NCI-H146 (cell line): Measurements from ENCODE around the gene KIFAP3.
"Not testable (repeated sequence)": the region's sequence is repeated elsewhere in the genome, so short reads cannot be mapped to it uniquely, and the experiment has no call there.

Source experiments
- DNase-seq: peaks from one replicate; lab custom pipeline; 2025; lab: John Stamatoyannopoulos, UW

Gene KIFAP3

GRCh38 chr1:169886931-169887330 lies 187.6 kb downstream of the KIFAP3 start:
- DNase-seq, result no peak

- no peak for DNase-seq
These were observed 188.1 kb downstream of the KIFAP3 start for GRCh38 chr1:169886422-169886821.

- no peak for DNase-seq
These were observed 189.3 kb downstream of the KIFAP3 start for GRCh38 chr1:169885207-169885606.

- no peak for DNase-seq
These were observed 189.9 kb downstream of the KIFAP3 start for GRCh38 chr1:169884634-169885033.

- no peak for DNase-seq
These were observed 192.4 kb downstream of the KIFAP3 start for GRCh38 chr1:169882039-169882511.

- DNase-seq, result no peak
These were observed 195.3 kb downstream of the KIFAP3 start for GRCh38 chr1:169879034-169879840.

- DNase-seq, result no peak
These were observed 196.0 kb downstream of the KIFAP3 start for GRCh38 chr1:169878498-169878897.

GRCh38 chr1:169877800-169878491 lies 196.5 kb downstream of the KIFAP3 start:
- no peak for DNase-seq

- no peak for DNase-seq
These were observed 200.3 kb downstream of the KIFAP3 start for GRCh38 chr1:169874229-169874628.

GRCh38 chr1:169873582-169874199 lies 200.8 kb downstream of the KIFAP3 start:
- DNase-seq, result no peak

- no peak for DNase-seq
These were observed 201.6 kb downstream of the KIFAP3 start for GRCh38 chr1:169872906-169873305.

- not testable (repeated sequence) for DNase-seq
These were observed 202.5 kb downstream of the KIFAP3 start for GRCh38 chr1:169871988-169872387.
